Measurements from ENCODE around the gene MYOG. TPM values are rescaled to one million over a fixed set of nuclear protein-coding genes. Genes with fewer than 3 reads are reported as not detected.

The MYOG gene
- total and polyA plus RNA-seq, 2 of the 13 experiments (the other 11 are each of a cell fraction or from before 2014, with no cell fraction given) = not detected

GRCh38 chr1:203056516-203056915 is 29.3 kb downstream of the MYOG start:
- CTCF ChIA-PET (ENCODE audit: low intra/inter-chr PET ratio, low total read pairs) = no interaction called here
- Histone ChIP-seq H3K9me3 (ENCODE audit: low read length) (no peaks in the 10 kb centered on the region), H3K36me3 (replicated peaks in 1 of 2; ENCODE audit: control insufficient read depth in 1 of 2, insufficient read depth in 2 of 2, low read length in 2 of 2) (no peaks in the 10 kb centered on the region), H3K4me2 (ENCODE audit: low read depth, low read length) (no peak overlapping the region), H2AFZ (ENCODE audit: low read length) (no peak overlapping the region), H3K4me3 (replicated peaks in 1 of 3; ENCODE audit: insufficient read depth in 1 of 3, low read depth in 2 of 3, low read length in 3 of 3) (no peak overlapping the region), H3K4me1 (ENCODE audit: insufficient read depth, low read length) (peaks cover 3% of the 10 kb centered on the region), H3K27me3 (ENCODE audit: control insufficient read depth in 1 of 2, insufficient read depth in 2 of 2, low read length in 2 of 2) (peaks cover 3 to 15% of the 10 kb centered on the region in 2 experiments; a peak in 3 of 5 replicates), H3K79me2 (ENCODE audit: insufficient read depth, low read length) (no peaks in the 10 kb centered on the region), H3K9ac (ENCODE audit: insufficient read depth, low read depth, low read length) (no peak overlapping the region), H3K27ac (ENCODE audit: extremely low read length, insufficient read depth, low read length) (no peak overlapping the region), H4K20me1 (ENCODE audit: insufficient read depth, low read length) (no peaks in the 10 kb centered on the region)
- BruUV-seq (replicated peaks) = no TSS peak
- FAIRE-seq (no peak), ATAC-seq (no peak), DNase-seq (ENCODE audit: low spot score) (no peak)
- POLR2A ChIA-PET = no interaction called here
- WGBS (ENCODE audit: low lambda C conversion rate) = 78% methylated on average over 6 of the region's 6 CpGs
- in situ Hi-C loops (cut with HindIII; ENCODE audit: extremely low pct_ligation_motif_present, low pct_unique_long_range_greater_than_20kb) = no loop called here
- TF ChIP-seq ZMYM3 (CRISPR knock-in tag; IDR thresholded peaks at IDR 0.05) (0 out of 2 replicates have a peak, but pooled peaks have one; percentile 21), AGO1 (IDR thresholded peaks at IDR 0.05; ENCODE audit: low read depth, low read length, poor library complexity, severe bottlenecking) (no peak), TBP (CRISPR knock-in tag; IDR thresholded peaks at IDR 0.05) (no peak), HIC2 (CRISPR knock-in tag; IDR thresholded peaks at IDR 0.05; ENCODE audit: low read depth) (no peak), HNRNPK (IDR thresholded peaks at IDR 0.05; ENCODE audit: low read depth, low read length, poor library complexity, severe bottlenecking) (no peak), RFXANK (CRISPR knock-in tag; IDR thresholded peaks at IDR 0.05) (no peak), KLF11 (CRISPR knock-in tag; IDR thresholded peaks at IDR 0.05) (no peak)
- intact Hi-C loops (cut with micrococcal nuclease; ENCODE audit: unreplicated experiment) = no loop called here

DNA sequence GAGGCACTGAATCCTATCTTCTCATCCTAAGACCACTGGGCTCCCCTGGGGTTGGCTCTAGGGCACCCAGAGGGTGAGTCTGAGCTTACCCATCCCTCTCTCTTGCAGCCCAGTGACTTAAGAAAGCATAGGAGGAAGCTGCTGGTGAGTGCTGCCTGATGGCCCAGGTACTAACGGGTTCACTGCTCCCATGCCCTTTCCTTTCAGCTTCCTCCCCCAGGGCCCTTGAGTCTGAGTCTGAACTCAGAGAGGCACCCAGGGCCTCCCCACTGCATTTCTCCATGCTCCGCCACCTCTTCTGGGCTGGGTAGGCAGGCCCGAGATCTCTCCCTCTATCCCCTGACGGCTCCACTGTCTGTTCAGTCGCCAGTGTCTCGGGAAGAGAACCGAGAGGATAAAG is 29.8 kb downstream of the MYOG start:
- in situ Hi-C loops (cut with HindIII; ENCODE audit: extremely low pct_ligation_motif_present, low pct_unique_long_range_greater_than_20kb) (no loop called here), intact Hi-C loops (cut with micrococcal nuclease; ENCODE audit: unreplicated experiment) (no loop called here)
- DNase-seq (ENCODE audit: low spot score) (no peak), FAIRE-seq (no peak), ATAC-seq (no peak)
- ChIA-PET POLR2A (no interaction called here), CTCF (ENCODE audit: low intra/inter-chr PET ratio, low total read pairs) (no interaction called here)
- no peaks in the 10 kb centered on the region for H4K20me1 ChIP-seq (ENCODE audit: insufficient read depth, low read length)
- H3K79me2 ChIP-seq (ENCODE audit: insufficient read depth, low read length) = no peaks in the 10 kb centered on the region
- no peaks in the 10 kb centered on the region for H3K36me3 ChIP-seq (replicated peaks in 1 of 2; ENCODE audit: control insufficient read depth in 1 of 2, insufficient read depth in 2 of 2, low read length in 2 of 2)
- H3K27me3 ChIP-seq (ENCODE audit: control insufficient read depth in 1 of 2, insufficient read depth in 2 of 2, low read length in 2 of 2) = peaks cover 3 to 20% of the 10 kb centered on the region in 2 experiments; a peak in 3 of 5 replicates
- H3K9ac ChIP-seq (ENCODE audit: insufficient read depth, low read depth, low read length) = no peak overlapping the region
- H3K27ac ChIP-seq (ENCODE audit: extremely low read length, insufficient read depth, low read length) = no peak overlapping the region
- H3K4me3 ChIP-seq (replicated peaks in 1 of 3; ENCODE audit: insufficient read depth in 1 of 3, low read depth in 2 of 3, low read length in 3 of 3) = no peak overlapping the region
- no peaks in the 10 kb centered on the region for H3K9me3 ChIP-seq (ENCODE audit: low read length)
- WGBS (ENCODE audit: low lambda C conversion rate) = 79% methylated on average over 6 of the region's 7 CpGs
- H3K4me2 ChIP-seq (ENCODE audit: low read depth, low read length) = no peak overlapping the region
- H3K4me1 ChIP-seq (ENCODE audit: insufficient read depth, low read length) = no peaks in the 10 kb centered on the region
- no peak overlapping the region for H2AFZ ChIP-seq (ENCODE audit: low read length)
- no TSS peak for BruUV-seq (replicated peaks)
- TF ChIP-seq ZFP90 (CRISPR knock-in tag; IDR thresholded peaks at IDR 0.05; ENCODE audit: borderline replicate concordance) = no peak
- no peak for TF ChIP-seq TGIF2 (CRISPR knock-in tag; IDR thresholded peaks at IDR 0.05)
- no peak for TF ChIP-seq HCFC1 (IDR thresholded peaks at IDR 0.05; ENCODE audit: low read depth, low read length)
- TF ChIP-seq SIN3B (IDR thresholded peaks at IDR 0.05; ENCODE audit: low read length) = no peak
- TF ChIP-seq ZNF3 (CRISPR knock-in tag; IDR thresholded peaks at IDR 0.05) = no peak
- no peak for TF ChIP-seq TAF15 (IDR thresholded peaks at IDR 0.05; ENCODE audit: low read depth, low read length, poor library complexity, severe bottlenecking)
- TF ChIP-seq, protein P1, sequence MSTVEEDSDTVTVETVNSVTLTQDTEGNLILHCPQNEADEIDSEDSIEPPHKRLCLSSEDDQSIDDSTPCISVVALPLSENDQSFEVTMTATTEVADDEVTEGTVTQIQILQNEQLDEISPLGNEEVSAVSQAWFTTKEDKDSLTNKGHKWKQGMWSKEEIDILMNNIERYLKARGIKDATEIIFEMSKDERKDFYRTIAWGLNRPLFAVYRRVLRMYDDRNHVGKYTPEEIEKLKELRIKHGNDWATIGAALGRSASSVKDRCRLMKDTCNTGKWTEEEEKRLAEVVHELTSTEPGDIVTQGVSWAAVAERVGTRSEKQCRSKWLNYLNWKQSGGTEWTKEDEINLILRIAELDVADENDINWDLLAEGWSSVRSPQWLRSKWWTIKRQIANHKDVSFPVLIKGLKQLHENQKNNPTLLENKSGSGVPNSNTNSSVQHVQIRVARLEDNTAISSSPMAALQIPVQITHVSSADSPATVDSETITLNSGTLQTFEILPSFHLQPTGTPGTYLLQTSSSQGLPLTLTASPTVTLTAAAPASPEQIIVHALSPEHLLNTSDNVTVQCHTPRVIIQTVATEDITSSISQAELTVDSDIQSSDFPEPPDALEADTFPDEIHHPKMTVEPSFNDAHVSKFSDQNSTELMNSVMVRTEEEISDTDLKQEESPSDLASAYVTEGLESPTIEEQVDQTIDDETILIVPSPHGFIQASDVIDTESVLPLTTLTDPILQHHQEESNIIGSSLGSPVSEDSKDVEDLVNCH (CRISPR knock-in tag; IDR thresholded peaks at IDR 0.05) = no peak
- no peak for TF ChIP-seq U2AF2 (IDR thresholded peaks at IDR 0.05; ENCODE audit: low read depth, low read length)
- TF ChIP-seq POLR2AphosphoS5 (IDR thresholded peaks at IDR 0.05; ENCODE audit: low read depth, low read length) = no peak
